K562 (cell line): Measurements from ENCODE around the gene PPP1R3A.

Experiments
- CEBPB ChIP-seq: fragments of 450-650 bp; IDR thresholded peaks from 2 replicates; pipeline ENCODE4 v1.6.1; 2016; ENCODE audit warnings: missing genetic modification characterization, missing compliant biosample characterization
- FOS ChIP-seq: IDR thresholded peaks from 3 replicates; pipeline ENCODE4 v1.6.1; 2011; ENCODE audit not compliant: insufficient read length; ENCODE audit errors: extremely low read depth
- NRF1 ChIP-seq, 2 experiments: fragments of 450-650 bp; IDR thresholded peaks in 1 of 2; conservative IDR thresholded peaks in 1 of 2; 2 replicates each; pipeline ENCODE4 v1.6.1; 2014; ENCODE audit warnings: mild to moderate bottlenecking in 2 of 2
- SIN3A ChIP-seq, 2 experiments: fragments of 150-350 bp in 1 of 2; IDR thresholded peaks; 2 replicates each; pipeline ENCODE4 v1.6.1; 2011 to 2016; ENCODE audit warnings: borderline replicate concordance in 2 of 2, low read depth in 2 of 2, low read length in 2 of 2, mild to moderate bottlenecking in 2 of 2, moderate library complexity in 2 of 2; ENCODE audit not compliant: control insufficient read depth in 1 of 2
- TF ChIP-seq, protein P1 (sequence below), 3 experiments: IDR thresholded peaks in 2 of 3; conservative IDR thresholded peaks in 1 of 3; 2 replicates each; pipeline ENCODE4 v1.5.1; 2011 to 2012; ENCODE audit warnings: low read length in 3 of 3, mild to moderate bottlenecking in 3 of 3, control low read depth in 2 of 3, improper control_type of control experiment in 1 of 3, inconsistent platforms in 1 of 3, low read depth in 1 of 3, mixed read lengths in 1 of 3, moderate library complexity in 1 of 3; ENCODE audit not compliant: insufficient read depth in 2 of 3

DNA sequence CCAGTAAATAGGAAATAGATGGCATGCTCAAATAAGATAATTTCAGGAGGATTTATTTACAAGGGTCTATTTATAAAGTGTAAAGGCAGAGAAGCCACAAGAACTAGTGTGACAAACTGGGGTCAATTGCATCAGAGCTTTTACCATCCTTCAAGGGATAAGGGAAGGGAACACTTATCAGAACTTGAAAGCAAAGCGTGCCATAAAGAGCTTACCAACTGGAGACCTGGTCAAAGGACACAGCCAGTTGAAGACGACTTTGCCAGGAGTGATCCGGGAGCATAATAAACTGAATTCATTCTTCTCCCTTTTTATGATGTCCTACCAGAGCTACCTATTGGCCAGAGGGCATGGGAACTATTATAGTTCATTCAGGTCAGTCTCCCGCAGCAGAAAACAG, 3.2 kb upstream of the PPP1R3A start:
- no peak for TF ChIP-seq FOS
- TF ChIP-seq SIN3A (IDR thresholded peaks at IDR 0.05; ENCODE audit: borderline replicate concordance in 2 of 2, control insufficient read depth in 1 of 2, low read depth in 2 of 2, low read length in 2 of 2), result no peak
- TF ChIP-seq, protein P1, sequence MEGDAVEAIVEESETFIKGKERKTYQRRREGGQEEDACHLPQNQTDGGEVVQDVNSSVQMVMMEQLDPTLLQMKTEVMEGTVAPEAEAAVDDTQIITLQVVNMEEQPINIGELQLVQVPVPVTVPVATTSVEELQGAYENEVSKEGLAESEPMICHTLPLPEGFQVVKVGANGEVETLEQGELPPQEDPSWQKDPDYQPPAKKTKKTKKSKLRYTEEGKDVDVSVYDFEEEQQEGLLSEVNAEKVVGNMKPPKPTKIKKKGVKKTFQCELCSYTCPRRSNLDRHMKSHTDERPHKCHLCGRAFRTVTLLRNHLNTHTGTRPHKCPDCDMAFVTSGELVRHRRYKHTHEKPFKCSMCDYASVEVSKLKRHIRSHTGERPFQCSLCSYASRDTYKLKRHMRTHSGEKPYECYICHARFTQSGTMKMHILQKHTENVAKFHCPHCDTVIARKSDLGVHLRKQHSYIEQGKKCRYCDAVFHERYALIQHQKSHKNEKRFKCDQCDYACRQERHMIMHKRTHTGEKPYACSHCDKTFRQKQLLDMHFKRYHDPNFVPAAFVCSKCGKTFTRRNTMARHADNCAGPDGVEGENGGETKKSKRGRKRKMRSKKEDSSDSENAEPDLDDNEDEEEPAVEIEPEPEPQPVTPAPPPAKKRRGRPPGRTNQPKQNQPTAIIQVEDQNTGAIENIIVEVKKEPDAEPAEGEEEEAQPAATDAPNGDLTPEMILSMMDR (IDR thresholded peaks at IDR 0.05 in 2 of 3, conservative IDR thresholded peaks at IDR 0.05 in 1 of 3; ENCODE audit: insufficient read depth in 2 of 3, low read depth in 1 of 3, low read length in 3 of 3), result no peak
- TF ChIP-seq NRF1 (conservative IDR thresholded peaks at IDR 0.05 in 1 of 2, IDR thresholded peaks at IDR 0.05 in 1 of 2), result no peak
- TF ChIP-seq CEBPB (tag), result no peak
